ENCODE measurements around the gene IFIT3.

The IFIT3 gene

GRCh38 chr10:89360157-89360556 is 32.4 kb downstream of the IFIT3 start:
- no peak for DNase-seq (ENCODE audit: low spot score)

GRCh38 chr10:89362929-89363328 is 35.1 kb downstream of the IFIT3 start:
- no peak for DNase-seq (ENCODE audit: low spot score)

GRCh38 chr10:89363729-89364442 is 36.1 kb downstream of the IFIT3 start:
- no peak for DNase-seq (ENCODE audit: low spot score)

- no peak for DNase-seq (ENCODE audit: low spot score)
Observed at GRCh38 chr10:89364531-89364930, 36.7 kb downstream of the IFIT3 start.

- no peak for DNase-seq (ENCODE audit: low spot score)
Observed at GRCh38 chr10:89367529-89367928, 39.7 kb downstream of the IFIT3 start.

GRCh38 chr10:89368129-89368528 is 40.3 kb downstream of the IFIT3 start:
- no peak for DNase-seq (ENCODE audit: low spot score)

- DNase-seq (ENCODE audit: low spot score) = peak; percentile 51
Observed at GRCh38 chr10:89369156-89370105, 41.6 kb downstream of the IFIT3 start.

GRCh38 chr10:89371079-89371478 is 43.3 kb downstream of the IFIT3 start:
- no peak for DNase-seq (ENCODE audit: low spot score)

GRCh38 chr10:89371987-89372386 is 44.2 kb downstream of the IFIT3 start:
- no peak for DNase-seq (ENCODE audit: low spot score)

GRCh38 chr10:89373916-89374711 is 46.3 kb downstream of the IFIT3 start:
- peak; percentile 88 for DNase-seq (ENCODE audit: low spot score)

GRCh38 chr10:89374713-89375141 is 46.9 kb downstream of the IFIT3 start:
- no peak for DNase-seq (ENCODE audit: low spot score)

GRCh38 chr10:89377705-89378637 is 50.2 kb downstream of the IFIT3 start, which contains the start of gene IFIT1B:
Gene IFIT1B, plus strand, starts transcription at chr10:89378056. Its CDS starts 80 bp downstream, at chr10:89378136.
- DNase-seq (ENCODE audit: low spot score) = no peak

GRCh38 chr10:89379103-89379502 is 51.3 kb downstream of the IFIT3 start:
- no peak for DNase-seq (ENCODE audit: low spot score)

- no peak for DNase-seq (ENCODE audit: low spot score)
Observed at GRCh38 chr10:89382757-89383156, 55.0 kb downstream of the IFIT3 start.

- no peak for DNase-seq (ENCODE audit: low spot score)
Observed at GRCh38 chr10:89384474-89385340, 56.9 kb downstream of the IFIT3 start.

GRCh38 chr10:89388806-89389205 is 61.0 kb downstream of the IFIT3 start:
- no peak for DNase-seq (ENCODE audit: low spot score)

- peak; percentile 20 for DNase-seq (ENCODE audit: low spot score)
Observed at GRCh38 chr10:89389254-89389653, 61.5 kb downstream of the IFIT3 start.

All from AG20443 (cell line).